GM18505 (cell line): ENCODE data around the gene ADGRG1.

Source experiments
- ATAC-seq: cut with Tn5 transposase; IDR thresholded peaks from one replicate; pipeline ENCODE4 v1.9.1; 2021; ENCODE audit not compliant: unreplicated experiment
- POLR2A ChIP-seq: IDR thresholded peaks from 4 replicates; pipeline ENCODE4 v1.6.1; 2011; ENCODE audit warnings: borderline replicate concordance; ENCODE audit not compliant: insufficient read depth, insufficient read length; ENCODE audit errors: extremely low read depth

The ADGRG1 gene

DNA sequence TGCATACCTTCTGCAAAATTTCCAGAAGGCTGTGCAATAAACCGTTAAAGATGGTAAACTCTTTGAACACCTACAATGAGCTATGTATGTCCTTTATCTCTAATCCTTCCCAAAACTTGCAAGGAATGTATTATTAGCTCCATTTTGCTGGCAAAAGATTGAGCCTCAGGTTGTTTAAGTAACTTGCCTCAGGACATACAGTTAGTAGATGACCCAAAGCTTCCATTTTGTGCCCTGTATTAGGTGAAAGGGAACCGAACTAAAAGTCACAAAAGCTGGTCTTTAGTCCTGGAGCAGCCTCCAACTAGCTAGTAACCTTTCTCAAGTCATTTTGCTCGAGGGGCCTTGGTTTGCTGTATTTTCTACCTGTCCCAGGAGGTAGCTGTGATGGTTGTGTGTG lies 44.0 kb downstream of the ADGRG1 start:
- TF ChIP-seq POLR2A = no peak
- ATAC-seq = no peak

DNA sequence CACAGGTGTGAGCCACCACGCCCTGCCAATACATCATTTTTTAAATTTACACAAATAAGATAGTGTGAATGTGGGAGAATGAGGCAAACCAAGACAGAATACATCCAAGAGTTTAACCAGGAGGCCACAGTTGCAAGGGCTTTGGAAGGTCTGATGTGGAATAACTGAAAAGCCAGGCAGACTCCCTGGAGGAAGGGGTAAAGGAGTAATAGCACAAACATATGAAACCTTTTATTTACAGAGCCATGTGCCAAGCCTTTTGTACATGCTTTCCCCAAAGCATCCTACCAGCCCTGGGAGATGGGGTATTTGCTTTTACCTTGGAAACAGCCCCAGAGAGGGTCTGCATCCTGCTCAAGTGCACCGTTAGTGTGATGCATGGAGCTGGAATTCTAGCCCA lies 44.4 kb downstream of the ADGRG1 start:
- no peak for TF ChIP-seq POLR2A
- ATAC-seq = no peak

DNA sequence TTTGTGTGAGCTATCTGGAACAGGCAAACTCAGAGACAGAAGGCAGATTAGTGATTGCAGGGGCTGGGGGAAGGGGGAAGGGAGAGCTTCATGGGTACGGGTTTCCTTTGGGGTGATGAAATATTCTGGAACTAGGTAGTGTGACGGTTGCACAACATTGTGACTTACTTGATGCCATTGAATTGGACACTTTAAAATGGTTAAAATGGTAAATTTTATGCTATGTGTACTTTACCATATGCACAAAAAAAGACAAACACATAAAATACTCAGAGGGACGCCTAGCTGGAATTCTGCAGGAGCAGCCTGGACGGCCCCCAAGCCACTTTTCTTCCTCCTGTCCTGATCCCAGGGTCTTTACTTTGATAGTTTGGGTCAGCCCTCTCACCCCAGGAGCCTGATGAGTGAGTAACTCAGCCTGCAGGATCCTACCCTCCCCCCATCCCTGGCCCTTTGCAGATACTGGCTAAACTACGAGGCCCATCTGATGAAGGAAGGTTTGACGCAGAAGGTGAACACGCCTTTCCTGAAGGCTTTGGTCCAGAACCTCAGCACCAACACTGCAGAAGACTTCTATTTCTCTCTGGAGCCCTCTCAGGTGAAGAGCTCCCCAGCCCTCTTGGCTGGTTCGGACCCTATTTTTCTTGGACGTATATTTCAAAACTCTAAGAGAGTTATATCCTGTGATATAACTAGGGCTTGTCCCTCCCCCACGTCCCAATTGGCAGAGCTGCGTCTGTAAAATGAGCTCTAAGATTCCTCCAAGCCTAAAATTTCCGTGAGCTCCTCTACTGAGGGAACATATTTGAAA lies 47.5 kb downstream of the ADGRG1 start:
- no peak for ATAC-seq
- TF ChIP-seq POLR2A = no peak

DNA sequence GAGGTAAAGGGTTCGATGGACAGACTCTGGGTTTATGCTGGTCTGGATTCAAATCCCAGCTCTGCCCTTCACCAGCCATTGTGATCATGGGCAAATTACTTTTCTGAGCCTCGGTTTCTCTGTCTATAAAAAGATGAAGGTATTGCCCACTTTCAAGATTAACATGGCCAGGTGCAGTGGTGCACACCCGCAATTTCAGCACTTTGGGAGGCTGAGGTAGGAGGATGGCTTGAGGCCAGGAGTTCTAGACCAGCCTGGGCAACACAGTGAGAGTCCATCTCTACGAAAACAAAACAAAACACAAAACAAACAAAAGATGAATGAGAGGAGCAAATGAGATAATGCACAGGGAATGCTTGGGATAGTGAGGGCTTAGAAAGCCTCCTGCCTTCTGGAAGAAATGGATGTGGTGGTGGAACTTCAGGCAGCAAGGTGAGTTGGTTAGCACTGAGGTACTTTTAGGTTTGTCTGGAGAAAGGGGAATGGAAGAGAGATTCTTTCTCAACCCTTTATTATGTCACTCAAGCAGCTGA lies 48.2 kb downstream of the ADGRG1 start:
- no peak for TF ChIP-seq POLR2A
- ATAC-seq = no peak

DNA sequence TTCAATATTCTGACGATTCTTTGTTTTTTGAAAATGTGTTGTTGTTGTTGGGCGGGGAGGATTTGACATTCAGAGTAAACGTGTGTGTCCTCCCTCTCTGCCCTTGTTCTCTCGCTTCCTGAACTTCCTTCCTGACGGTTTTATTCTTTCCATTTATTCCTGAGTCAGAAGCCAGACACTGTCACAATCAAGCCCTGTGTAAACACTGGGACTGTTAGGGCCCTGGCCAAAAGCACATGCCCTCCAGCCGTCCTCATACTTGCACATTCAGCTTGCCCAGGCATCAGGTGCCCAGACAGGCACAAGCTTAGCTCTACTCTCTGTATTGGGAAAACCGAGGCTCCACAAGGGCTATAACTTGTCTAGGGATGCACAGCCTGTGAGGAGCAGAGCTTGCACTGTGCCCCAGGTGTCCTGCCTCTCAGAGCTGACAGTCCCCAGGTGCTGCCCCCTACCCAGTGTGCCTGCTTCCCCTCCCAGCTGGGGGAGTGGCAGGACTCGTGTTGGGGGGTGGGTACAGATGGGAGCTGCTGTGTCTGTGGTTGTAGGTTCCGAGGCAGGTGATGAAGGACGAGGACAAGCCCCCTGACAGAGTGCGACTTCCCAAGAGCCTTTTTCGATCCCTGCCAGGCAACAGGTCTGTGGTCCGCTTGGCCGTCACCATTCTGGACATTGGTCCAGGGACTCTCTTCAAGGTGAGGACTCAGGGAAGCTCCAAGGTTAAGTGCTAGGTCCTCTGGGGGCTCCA lies 49.4 kb downstream of the ADGRG1 start:
- no peak for ATAC-seq
- no peak for TF ChIP-seq POLR2A

DNA sequence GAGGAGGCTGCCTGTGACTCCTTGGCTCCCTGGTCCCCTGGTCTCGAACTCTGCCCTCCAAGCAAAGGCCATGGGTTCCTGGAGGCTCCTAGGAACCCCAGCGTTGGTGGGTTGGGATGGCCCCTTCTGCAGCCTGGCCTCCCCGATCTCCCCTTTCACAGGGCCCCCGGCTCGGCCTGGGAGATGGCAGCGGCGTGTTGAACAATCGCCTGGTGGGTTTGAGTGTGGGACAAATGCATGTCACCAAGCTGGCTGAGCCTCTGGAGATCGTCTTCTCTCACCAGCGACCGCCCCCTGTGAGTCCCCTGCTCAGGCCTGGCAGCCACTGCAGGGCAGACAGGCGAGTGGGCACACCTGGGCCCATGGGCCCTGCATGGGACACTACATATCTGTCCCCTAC lies 50.6 kb downstream of the ADGRG1 start:
- no peak for TF ChIP-seq POLR2A
- no peak for ATAC-seq

DNA sequence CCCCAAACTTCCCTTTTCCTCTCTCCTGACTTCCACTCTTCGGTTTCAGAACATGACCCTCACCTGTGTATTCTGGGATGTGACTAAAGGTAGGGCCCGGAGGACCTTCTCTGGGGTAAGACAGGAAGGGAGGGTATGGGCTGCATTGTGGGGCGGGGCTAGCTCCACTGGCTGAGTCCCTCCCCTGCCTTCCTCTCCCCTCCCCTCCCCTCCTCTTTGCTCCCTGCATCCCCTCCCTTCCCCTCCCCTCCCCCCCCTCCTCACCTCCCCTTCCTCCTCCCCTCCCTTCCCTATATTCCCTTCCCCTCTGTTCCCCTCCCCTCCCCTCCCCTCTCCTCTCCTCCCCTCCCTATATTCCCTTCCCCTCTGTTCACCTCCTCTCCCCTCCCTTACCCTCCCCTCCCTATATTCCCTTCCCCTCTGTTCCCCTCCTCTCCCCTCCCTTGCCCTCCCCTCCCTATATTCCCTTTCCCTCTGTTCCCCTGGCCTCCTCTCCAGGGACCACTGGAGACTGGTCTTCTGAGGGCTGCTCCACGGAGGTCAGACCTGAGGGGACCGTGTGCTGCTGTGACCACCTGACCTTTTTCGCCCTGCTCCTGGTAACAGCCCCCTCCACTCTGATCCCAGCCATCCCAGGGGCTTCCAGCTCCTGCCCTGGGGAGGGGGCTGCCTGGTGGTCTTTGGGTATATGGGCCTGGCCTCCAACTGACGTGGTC lies 51.5 kb downstream of the ADGRG1 start:
- ATAC-seq = no peak
- no peak for TF ChIP-seq POLR2A

- TF ChIP-seq POLR2A = no peak
- ATAC-seq = no peak
These were observed 52.5 kb downstream of the ADGRG1 start for GRCh38 chr16:57680842-57681375.

DNA sequence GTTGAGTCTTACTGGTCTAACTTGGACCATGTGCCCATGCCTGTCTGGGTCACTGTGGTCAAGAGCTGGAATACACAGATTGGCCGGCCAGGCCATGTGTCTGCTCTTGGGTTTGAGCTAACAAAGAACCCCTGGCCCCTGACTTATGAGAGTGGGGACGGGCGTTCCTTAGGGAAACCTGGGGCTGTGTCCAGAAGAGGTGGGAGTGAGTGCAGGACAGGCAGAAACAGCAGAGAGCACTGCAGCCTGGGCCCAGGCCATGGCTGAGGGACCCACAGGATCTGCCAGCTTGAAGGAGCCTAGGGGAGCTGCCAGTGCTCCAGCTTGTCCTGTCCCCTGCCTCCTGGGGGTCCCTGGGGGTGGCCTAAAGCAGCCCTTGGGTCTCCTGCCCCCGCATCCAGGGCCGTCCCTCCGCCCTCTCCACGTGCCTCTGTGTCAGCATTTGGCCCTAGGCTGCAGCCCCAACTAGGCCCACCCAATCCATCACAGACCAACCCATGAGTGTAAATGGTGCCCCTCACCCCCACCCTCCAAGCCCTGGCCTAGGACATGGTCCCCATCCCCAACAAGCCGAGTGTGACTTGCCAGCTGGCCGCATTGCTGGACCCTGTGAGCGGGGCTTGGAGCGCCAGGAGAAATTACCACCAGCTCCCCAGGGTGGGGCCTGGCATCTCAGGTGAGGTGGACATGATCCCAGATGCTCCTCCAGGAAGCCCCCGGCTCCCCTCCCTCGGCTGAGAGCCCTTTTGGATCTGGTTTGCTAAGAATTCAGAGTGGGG lies 53.7 kb downstream of the ADGRG1 start:
- ATAC-seq = no peak
- TF ChIP-seq POLR2A = no peak

- no peak for ATAC-seq
- no peak for TF ChIP-seq POLR2A
These were observed 54.6 kb downstream of the ADGRG1 start for GRCh38 chr16:57682809-57683635.

GRCh38 chr16:57683636-57684545 lies 55.5 kb downstream of the ADGRG1 start:
- no peak for ATAC-seq

More at GRCh38 chr16:57683636-57684545, 55.5 kb downstream of the ADGRG1 start:
- no peak for TF ChIP-seq POLR2A
